ENCODE results near the gene MORC1.
A peak's percentile ranks its signal among the peaks of the same experiment; 100 is the strongest.
"Not testable (repeated sequence)": the region's sequence is repeated elsewhere in the genome, so short reads cannot be mapped to it uniquely, and the experiment has no call there.

MORC1 gene

DNA sequence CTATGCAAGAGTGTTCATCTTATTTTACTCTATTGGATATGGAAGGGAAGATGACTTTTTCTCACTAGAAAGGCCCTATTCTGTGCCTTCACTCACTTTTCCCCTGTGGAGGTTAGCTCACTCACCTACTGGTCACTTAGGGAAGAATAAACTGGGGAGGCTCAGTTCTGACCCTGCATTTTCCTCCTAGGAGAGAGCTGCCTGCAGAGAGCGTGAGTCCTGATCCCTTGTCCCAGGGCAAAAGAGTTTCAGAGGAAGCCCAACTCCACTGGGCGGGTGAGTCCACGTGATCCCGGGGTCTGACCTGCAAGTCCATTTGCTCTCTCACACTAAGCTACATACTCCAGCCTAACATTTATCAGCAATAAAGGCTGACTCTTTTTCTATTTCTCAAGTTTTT, 8.4 kb downstream of the MORC1 start:
- DNase-seq = no peak

- peak; percentile 32 to 68 for DNase-seq
Measured at GRCh38 chr3:109098079-109098644, 19.8 kb downstream of the MORC1 start.

- no peak for DNase-seq
Measured at GRCh38 chr3:109095166-109095565, 22.8 kb downstream of the MORC1 start.

DNA sequence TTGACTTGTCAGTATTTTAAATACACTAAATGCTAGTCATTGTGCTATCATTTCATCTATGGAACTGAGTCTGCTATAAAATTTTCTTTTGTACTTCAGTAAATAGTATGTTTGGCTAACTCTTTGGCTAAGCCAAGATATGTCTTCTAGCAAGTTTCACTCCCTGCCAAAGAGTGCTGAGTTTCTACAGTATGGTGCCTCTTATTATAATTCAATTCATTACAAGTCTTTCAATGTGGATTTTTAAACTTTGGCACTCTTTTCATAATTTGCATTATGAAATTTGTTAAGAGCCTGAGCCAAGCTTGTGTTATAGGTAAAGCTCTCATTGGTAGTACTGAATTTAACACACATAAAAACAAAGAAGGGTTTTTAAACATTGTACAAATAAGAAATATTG, 24.4 kb downstream of the MORC1 start:
- DNase-seq = no peak

GRCh38 chr3:109091846-109092245, 26.1 kb downstream of the MORC1 start:
- no peak for DNase-seq

DNA sequence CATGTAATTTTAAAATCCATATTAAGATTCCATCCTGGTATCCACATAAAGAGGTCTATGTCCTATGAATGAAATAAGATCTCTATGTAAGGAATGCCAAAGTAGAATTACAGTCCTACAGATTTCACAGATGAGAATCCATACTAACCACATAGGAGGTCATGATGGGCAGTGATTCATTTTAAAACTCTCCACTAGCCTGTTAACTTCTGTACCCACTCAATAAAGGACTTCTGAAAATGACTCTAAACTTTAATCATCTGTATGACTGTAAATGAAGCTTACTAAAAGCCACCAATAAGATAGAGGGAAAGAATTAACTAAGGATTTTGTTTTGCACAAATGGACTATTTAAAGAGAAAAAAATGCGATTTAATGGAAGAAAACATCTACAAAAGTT, 28.7 kb downstream of the MORC1 start:
- DNase-seq = no peak

DNA sequence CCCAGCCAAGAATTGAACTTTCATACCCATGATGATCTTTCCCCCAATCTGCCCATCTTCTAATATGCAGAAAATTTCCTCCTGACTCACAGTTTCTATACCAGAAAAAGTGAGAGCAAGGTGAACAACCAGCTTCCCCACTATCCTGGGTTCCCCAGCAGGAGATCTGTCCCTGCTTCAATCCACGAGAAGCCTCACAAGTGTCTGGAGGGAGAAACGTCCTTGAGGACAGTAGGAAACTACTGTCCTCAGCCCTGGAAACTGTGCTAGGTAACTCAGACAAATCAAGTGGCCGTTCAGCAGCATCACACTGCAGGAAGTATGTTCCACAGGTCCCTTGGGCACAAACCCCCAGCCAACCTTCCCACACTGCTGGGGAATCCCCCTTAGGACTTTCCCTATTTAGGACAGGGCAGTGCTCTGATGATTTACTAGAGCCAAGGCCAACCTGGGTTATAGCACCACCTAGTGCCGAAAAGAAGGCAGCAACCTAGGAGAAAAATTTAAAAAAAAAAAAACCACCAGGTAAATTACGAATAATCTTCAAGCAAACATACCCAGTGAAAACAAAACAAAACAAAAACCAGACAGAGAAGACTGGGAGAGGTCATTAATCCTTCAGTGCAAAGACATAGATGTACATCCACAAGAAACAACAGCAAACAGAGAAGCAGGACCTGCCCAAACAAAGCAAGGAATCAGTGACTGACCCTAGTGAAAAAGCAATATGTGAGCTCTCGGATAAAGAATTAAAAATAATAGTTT, 36.0 kb downstream of the MORC1 start:
- peak in 1 of 2 experiments; percentile 30 for DNase-seq

DNA sequence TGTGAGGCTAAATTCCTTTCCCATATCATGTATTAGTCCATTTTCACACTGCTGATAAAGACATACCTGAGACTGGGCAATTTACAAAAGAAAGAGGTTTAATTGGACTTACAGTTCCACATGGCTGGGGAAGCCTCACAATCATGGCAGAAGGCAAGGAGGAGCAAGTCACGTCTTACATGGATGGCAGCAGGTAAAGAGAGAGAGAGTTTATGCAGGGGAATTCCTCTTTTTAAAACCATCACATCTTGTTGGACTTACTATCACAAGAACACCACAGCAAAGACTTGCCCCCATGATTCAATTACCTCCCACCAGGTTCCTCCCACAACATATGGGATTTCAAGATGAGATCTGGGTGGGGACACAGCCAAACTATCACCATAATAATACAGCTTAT, 37.8 kb downstream of the MORC1 start:
- not testable (repeated sequence) for DNase-seq

GRCh38 chr3:109073116-109073515, 44.8 kb downstream of the MORC1 start:
- no peak for DNase-seq

GRCh38 chr3:109072194-109072593, 45.7 kb downstream of the MORC1 start:
- DNase-seq = peak in 1 of 2 experiments; percentile 50

GRCh38 chr3:109071350-109072142, 46.4 kb downstream of the MORC1 start:
- DNase-seq = peak; percentile 91 to 95

- no peak for DNase-seq
Measured at GRCh38 chr3:109070211-109070610, 47.7 kb downstream of the MORC1 start.

DNA sequence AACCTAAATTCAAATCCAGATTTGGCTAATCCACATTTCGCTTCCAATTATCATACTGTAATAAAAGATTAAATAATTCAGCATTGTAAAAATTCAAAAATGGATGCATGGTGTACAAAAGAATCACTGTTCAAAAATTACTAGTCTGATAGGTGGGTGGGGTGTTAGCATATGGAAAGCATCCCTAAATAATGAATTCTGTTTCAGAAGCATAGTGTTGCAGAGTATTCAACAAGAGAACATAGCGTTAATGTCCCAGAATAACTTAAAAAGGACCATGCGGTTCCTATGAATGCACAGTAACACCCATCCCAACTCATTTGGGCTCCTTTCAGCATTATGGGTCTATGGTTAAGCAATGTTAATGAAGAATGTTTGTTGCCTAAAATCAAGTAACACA, 51.1 kb downstream of the MORC1 start:
- peak; percentile 66 to 76 for DNase-seq

DNA sequence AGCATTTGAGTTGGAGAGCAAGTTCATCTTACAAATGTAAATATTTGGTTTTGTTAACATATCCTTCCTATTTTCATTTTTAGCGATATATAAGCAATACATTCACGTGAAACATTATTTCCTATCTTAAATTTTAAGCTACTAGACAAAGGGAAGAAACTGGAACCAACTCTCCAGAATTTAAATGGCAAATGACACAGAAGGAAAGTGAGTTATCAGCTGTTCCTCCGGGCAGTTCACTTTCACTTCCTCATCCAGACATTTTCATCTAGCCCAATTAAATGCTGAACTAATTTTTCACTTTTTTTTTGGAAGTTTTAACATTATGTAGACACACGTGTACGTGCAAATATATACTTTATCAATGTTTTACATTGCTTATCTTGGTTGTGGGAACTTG, 58.7 kb downstream of the MORC1 start:
- no peak for DNase-seq

DNA sequence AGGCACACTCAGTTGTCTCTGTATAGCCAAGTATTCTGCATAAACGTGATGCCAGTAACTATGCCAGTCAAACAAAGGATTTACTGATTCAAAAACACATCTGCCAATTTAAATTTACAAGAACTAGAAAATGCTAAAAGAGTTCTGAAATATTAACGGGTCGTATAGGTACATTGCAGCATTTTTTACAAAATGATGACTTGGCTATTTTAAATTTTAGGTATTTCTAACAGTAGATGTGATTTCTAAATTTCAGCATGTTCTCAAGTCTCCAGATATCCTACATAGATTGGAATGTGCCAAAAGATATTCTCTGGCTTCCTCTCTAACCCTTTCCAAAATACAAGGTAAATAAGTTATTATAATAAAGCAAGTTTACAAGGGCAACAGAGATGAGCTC, 60.3 kb downstream of the MORC1 start:
- no peak for DNase-seq

- DNase-seq = no peak
Measured at GRCh38 chr3:109057056-109057455, 60.9 kb downstream of the MORC1 start.

DNA sequence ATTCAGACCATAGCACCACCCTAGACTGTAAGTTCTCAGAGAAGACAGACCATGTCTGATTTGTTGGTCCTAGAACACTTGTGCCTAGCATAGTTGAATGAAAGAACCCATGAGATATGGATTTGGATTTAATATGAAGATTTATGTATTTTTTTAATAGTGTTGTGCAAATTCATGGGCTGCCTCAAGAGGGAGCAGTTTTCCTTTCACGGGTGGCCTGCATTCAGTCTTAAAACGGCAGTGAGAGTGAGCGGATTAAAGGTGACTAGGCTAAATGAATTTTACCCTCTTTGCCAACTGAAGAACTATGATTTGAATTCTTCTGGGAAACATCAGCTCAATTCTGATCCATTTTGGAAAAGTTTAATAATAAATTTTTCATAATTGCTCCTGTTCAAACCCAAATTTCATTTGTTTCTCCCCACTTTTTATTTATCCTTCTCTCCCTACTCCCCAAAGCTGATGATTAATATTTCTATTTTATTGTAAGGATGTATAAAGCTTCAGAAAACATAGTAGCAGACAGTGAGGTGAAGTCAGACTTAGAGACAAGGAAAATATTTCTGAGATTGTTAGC, 67.3 kb downstream of the MORC1 start:
- DNase-seq = peak in 1 of 2 experiments; percentile 35

DNA sequence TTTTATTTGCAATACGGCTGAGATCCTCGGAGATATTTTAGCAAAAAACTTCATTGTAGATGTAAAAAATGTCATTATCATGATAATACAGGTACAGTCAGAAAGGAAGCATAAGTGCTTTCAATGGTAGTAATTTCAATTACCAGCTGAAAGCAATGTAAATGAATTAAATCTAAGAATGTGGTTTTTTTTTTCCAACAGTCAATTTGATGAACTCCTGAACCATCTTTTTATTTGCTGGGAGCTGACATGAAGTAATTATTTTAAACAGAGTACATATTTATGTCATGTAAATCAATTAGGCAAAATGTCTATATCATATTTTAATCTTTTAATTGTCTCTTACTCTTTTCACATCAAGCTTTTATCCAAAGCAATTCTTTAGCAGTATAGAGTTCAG, 70.6 kb downstream of the MORC1 start:
- no peak for DNase-seq

DNA sequence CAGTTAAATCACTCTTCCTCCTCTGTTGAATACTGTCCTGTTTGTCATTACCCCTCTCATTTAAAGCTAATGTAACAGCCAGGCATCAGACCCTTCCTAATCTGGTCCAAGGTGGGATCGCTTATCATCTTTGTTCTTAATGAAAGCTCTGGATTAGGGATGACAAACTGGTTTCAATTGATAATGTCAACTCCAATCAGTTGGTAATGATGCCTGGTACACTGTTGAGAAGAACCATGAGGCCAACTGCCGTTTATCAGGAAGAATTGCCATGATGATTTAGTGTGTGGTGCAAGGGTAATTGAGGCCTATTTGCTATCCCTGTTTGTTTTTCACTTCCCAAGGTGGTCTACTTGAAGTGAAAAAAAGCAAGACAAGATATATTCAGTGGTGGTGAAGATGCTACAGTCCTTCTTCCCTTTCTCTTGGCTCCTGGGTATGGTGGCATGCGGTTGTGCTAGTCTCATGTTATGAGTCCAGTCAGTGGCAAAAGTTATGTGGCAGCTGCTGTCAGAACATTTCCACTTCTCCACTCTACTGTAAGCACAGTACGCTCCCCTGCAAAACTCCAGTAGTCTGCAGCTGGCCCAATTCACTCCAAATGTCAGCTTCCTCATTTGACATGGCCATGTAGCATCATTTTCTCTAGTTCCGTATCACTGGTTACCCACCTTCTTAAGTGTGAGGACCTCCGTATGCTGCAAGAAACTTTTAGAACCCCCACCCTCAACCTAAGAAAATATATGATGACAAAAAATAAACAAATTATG, 72.5 kb downstream of the MORC1 start:
- DNase-seq = no peak

- DNase-seq = no peak
Measured at GRCh38 chr3:109035082-109035481, 82.9 kb downstream of the MORC1 start.

- DNase-seq = no peak
Measured at GRCh38 chr3:109033000-109033660, 84.8 kb downstream of the MORC1 start.

DNA sequence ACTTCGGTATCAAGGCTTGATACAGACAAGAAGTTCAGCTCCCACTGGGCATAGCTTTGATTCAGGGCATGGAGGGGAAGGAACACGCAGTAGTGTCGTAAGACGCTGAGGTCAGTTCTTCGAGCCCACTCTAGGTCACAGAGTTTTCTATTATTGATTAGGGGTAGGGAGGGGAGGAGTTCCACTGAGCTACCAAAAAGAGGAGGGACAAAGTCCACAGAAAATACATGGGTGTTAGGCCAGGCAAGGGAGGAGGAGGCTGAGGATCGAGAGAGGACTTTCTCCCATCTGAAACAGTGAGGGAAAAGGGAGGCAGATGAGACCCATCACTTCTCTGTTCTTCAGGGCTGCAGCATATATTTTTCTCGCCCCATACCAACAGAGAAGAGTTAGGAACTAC, 89.2 kb downstream of the MORC1 start:
- no peak for DNase-seq
